ENCODE measurements around the gene IGDCC3. TPM values are rescaled to one million over a fixed set of nuclear protein-coding genes. Genes with fewer than 3 reads are reported as not detected.

IGDCC3 gene
- total RNA-seq, 1 experiment from 2014 or later = 0.32 TPM

GRCh38 chr15:65286069-65286703 lies 91.6 kb downstream of the IGDCC3 start:
- CTCF ChIA-PET = interaction anchor here (0.6 to 1.0 kb wide), 3 partner anchors 10 to 101 kb away, joined by 4 to 8 read pairs (median 4); partner anchors contain the start of gene CLPX
- no peak for TF ChIP-seq EZH2 (IDR thresholded peaks at IDR 0.05; ENCODE audit: borderline replicate concordance, low read depth, low read length, poor library complexity, severe bottlenecking)
- no peak for TF ChIP-seq CTCF (conservative IDR thresholded peaks at IDR 0.05; ENCODE audit: low read depth, low read length)
- POLR2A ChIA-PET (ENCODE audit: low non-redundant PET) = interaction anchor here (0.6 to 1.7 kb wide), 2 partner anchors 19 to 32 kb away, joined by 7 to 10 read pairs; partner anchors contain the start of gene RNU5B-1
- Histone ChIP-seq H3K27me3 (replicated peaks; ENCODE audit: insufficient read depth, low read depth, low read length, poor library complexity) (no peaks in the 10 kb centered on the region), H3K27ac (ENCODE audit: low read depth, low read length, poor library complexity, severe bottlenecking) (peak overlapping the region; percentile 71), H3K4me3 (ENCODE audit: low read depth, low read length, poor library complexity, severe bottlenecking) (peak overlapping the region; percentile 62), H3K9me3 (ENCODE audit: low read depth, low read length, poor library complexity, severe bottlenecking) (no peaks in the 10 kb centered on the region), H3K36me3 (ENCODE audit: insufficient read depth, low read length, poor library complexity, severe bottlenecking) (no peaks in the 10 kb centered on the region), H3K4me1 (ENCODE audit: insufficient read depth, low read length, poor library complexity, severe bottlenecking) (peaks cover 14% of the 10 kb centered on the region)
- no TSS peak for BruUV-seq (replicated peaks)
- intact Hi-C loops (cut with micrococcal nuclease; ENCODE audit: unreplicated experiment) = no loop called here
- DNase-seq (ENCODE audit: low spot score) = peak; percentile 22

DNA sequence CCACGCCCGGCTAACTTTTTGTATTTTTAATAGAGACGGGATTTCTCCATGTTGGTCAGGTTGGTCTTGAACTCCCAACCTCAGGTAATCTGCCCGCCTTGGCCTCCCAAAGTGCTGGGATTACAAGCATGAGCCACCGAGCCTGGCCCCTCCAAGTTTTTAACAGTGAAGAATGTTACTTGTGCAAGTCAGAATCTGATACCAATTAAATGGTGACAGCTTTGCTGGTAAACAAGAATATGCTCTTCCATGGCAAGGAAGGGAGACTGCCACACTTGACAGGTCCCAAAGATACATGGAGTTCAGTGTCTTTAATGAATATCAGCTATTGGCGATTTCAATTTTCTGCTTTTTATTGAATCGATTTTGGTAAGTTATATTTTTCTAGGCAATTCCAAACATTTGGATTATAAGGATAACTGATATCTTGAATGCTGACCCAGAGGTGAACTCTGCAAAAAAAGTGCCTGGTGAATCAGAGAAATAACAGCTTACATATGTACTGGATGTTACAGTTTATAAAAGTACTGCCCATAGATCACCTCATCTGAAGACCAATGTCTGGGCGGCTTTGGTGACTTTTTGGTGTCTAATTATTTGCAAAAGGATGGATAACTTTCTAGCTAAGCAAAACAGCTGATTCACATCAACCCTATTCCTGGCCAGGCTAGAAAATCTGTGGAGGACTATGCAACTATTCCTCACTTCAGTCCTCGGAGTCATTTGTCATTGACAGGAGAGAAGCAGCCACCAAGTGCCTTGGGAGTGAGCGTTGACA lies 92.3 kb downstream of the IGDCC3 start:
- H3K4me1 ChIP-seq (ENCODE audit: insufficient read depth, low read length, poor library complexity, severe bottlenecking) = peaks cover 14% of the 10 kb centered on the region
- no peak for TF ChIP-seq CTCF (conservative IDR thresholded peaks at IDR 0.05; ENCODE audit: low read depth, low read length)
- TF ChIP-seq EZH2 (IDR thresholded peaks at IDR 0.05; ENCODE audit: borderline replicate concordance, low read depth, low read length, poor library complexity, severe bottlenecking) = no peak
- intact Hi-C loops (cut with micrococcal nuclease; ENCODE audit: unreplicated experiment) = no loop called here
- POLR2A ChIA-PET (ENCODE audit: low non-redundant PET) = interaction anchor here (1.7 kb wide), 1 partner anchor 19 kb away, joined by 7 read pairs; the partner anchor contains the start of gene RNU5B-1
- BruUV-seq (replicated peaks) = TSS peak; percentile 38
- peak overlapping the region; percentile 62 for H3K4me3 ChIP-seq (ENCODE audit: low read depth, low read length, poor library complexity, severe bottlenecking)
- peak overlapping the region; percentile 71 for H3K27ac ChIP-seq (ENCODE audit: low read depth, low read length, poor library complexity, severe bottlenecking)
- no peak for DNase-seq (ENCODE audit: low spot score)
- no peaks in the 10 kb centered on the region for H3K36me3 ChIP-seq (ENCODE audit: insufficient read depth, low read length, poor library complexity, severe bottlenecking)
- H3K9me3 ChIP-seq (ENCODE audit: low read depth, low read length, poor library complexity, severe bottlenecking) = no peaks in the 10 kb centered on the region
- no peaks in the 10 kb centered on the region for H3K27me3 ChIP-seq (replicated peaks; ENCODE audit: insufficient read depth, low read depth, low read length, poor library complexity)
- CTCF ChIA-PET = interaction anchor here (1.0 kb wide), 1 partner anchor 100 kb away, joined by 4 read pairs; the partner anchor contains the start of gene CLPX

GRCh38 chr15:65278480-65278879 lies 99.3 kb downstream of the IGDCC3 start:
- BruUV-seq (replicated peaks) = no TSS peak
- ChIA-PET CTCF (no interaction called here), POLR2A (ENCODE audit: low non-redundant PET) (interaction anchor here (0.6 to 1.0 kb wide), 2 partner anchors 26 to 214 kb away, joined by 3 read pairs; partner anchors contain the start of gene RNU5B-1)
- no peak overlapping the region for H3K4me3 ChIP-seq (ENCODE audit: low read depth, low read length, poor library complexity, severe bottlenecking)
- intact Hi-C loops (cut with micrococcal nuclease; ENCODE audit: unreplicated experiment) = no loop called here
- no peak for DNase-seq (ENCODE audit: low spot score)
- peaks cover 7% of the 10 kb centered on the region for H3K4me1 ChIP-seq (ENCODE audit: insufficient read depth, low read length, poor library complexity, severe bottlenecking)
- no peaks in the 10 kb centered on the region for H3K9me3 ChIP-seq (ENCODE audit: low read depth, low read length, poor library complexity, severe bottlenecking)
- no peaks in the 10 kb centered on the region for H3K36me3 ChIP-seq (ENCODE audit: insufficient read depth, low read length, poor library complexity, severe bottlenecking)
- no peaks in the 10 kb centered on the region for H3K27me3 ChIP-seq (replicated peaks; ENCODE audit: insufficient read depth, low read depth, low read length, poor library complexity)
- H3K27ac ChIP-seq (ENCODE audit: low read depth, low read length, poor library complexity, severe bottlenecking) = no peak overlapping the region
- TF ChIP-seq EZH2 (IDR thresholded peaks at IDR 0.05; ENCODE audit: borderline replicate concordance, low read depth, low read length, poor library complexity, severe bottlenecking) = no peak
- no peak for TF ChIP-seq CTCF (conservative IDR thresholded peaks at IDR 0.05; ENCODE audit: low read depth, low read length)

Other genes starting within 250 kb of the IGDCC3 start
- gene PDCD7, start 244.2 kb downstream of the IGDCC3 start, total RNA-seq (2021) = 30.7 and 39.1 TPM in 2 replicates
- 60.2 and 64.4 TPM in 2 replicates for gene CLPX, start 192.7 kb downstream of the IGDCC3 start, total RNA-seq (2021)
- 0.04 TPM in 1 of 2 replicates, not detected in the other for gene CILP, start 166.5 kb downstream of the IGDCC3 start, total RNA-seq (2021)
- 5.7 and 7.3 TPM in 2 replicates for gene PARP16, start 91.1 kb downstream of the IGDCC3 start, total RNA-seq (2021)
- gene RNU5A-1, start 82.0 kb downstream of the IGDCC3 start, total RNA-seq (2021) = not detected in 2 replicates
- gene RNU5B-1, start 73.3 kb downstream of the IGDCC3 start, total RNA-seq (2021) = not detected in 2 replicates
- 1.1 and 3.5 TPM in 2 replicates for gene IGDCC4, start 44.9 kb upstream of the IGDCC3 start, total RNA-seq (2021)
- 29.6 and 35.9 TPM in 2 replicates for gene DPP8, start 139.7 kb upstream of the IGDCC3 start, total RNA-seq (2021)
- 142 and 157 TPM in 2 replicates for gene HACD3, start 152.5 kb upstream of the IGDCC3 start, total RNA-seq (2021)
- gene INTS14, start 233.1 kb upstream of the IGDCC3 start, total RNA-seq (2021) = 38.0 and 39.9 TPM in 2 replicates
- gene SLC24A1, start 243.9 kb upstream of the IGDCC3 start, total RNA-seq (2021) = 4.9 and 6.4 TPM in 2 replicates

All from A673 (cell line).